Measurements from ENCODE around the gene SCRN1. TPM values are rescaled to one million over a fixed set of nuclear protein-coding genes. Genes with fewer than 3 reads are reported as not detected.
"Not testable (repeated sequence)": the region's sequence is repeated elsewhere in the genome, so short reads cannot be mapped to it uniquely, and the experiment has no call there.

Gene SCRN1
- total and polyA plus RNA-seq, 7 experiments from 2014 or later = 1.6 to 8.7 (median 2.3) TPM

- H3K27ac ChIP-seq (ENCODE audit: low read depth, low read length) = no peak overlapping the region
- no peak overlapping the region for H3K4me3 ChIP-seq (ENCODE audit: low read length)
- peaks cover 0 to 13% (median 5%) of the 10 kb centered on the region in 5 donors for H3K36me3 Mint-ChIP-seq
- POLR2A ChIA-PET = no interaction called here
- H3K4me1 ChIP-seq (ENCODE audit: control insufficient read depth in 2 of 2, insufficient read depth in 2 of 2, low read length in 2 of 2) = no peaks in the 10 kb centered on the region
- H3K4me3 Mint-ChIP-seq = no peak overlapping the region
- no peaks in the 10 kb centered on the region for H3K36me3 ChIP-seq (ENCODE audit: control insufficient read depth in 2 of 3, insufficient read depth in 3 of 3, low read length in 3 of 3)
- peaks cover 0 to 23% (median 20%) of the 10 kb centered on the region in 5 donors for H3K27me3 Mint-ChIP-seq
- DNase-seq = no peak
- H3K4me1 Mint-ChIP-seq = no peaks in the 10 kb centered on the region
- intact Hi-C loops (cut with micrococcal nuclease) = no loop called here
- no peaks in the 10 kb centered on the region for H3K9me3 ChIP-seq (ENCODE audit: control insufficient read depth in 2 of 3, low read length in 3 of 3)
- peaks cover 0 to 21% (median 5%) of the 10 kb centered on the region in 11 donors for H3K9me3 Mint-ChIP-seq
- H3K27ac Mint-ChIP-seq = no peak overlapping the region
- CTCF ChIA-PET = no interaction called here
- H3K27me3 ChIP-seq (ENCODE audit: control insufficient read depth in 2 of 2, insufficient read depth in 2 of 2, low read length in 2 of 2) = no peaks in the 10 kb centered on the region
- ATAC-seq = no peak
Measured at GRCh38 chr7:29893351-29893965, 96.1 kb downstream of the SCRN1 start.

DNA sequence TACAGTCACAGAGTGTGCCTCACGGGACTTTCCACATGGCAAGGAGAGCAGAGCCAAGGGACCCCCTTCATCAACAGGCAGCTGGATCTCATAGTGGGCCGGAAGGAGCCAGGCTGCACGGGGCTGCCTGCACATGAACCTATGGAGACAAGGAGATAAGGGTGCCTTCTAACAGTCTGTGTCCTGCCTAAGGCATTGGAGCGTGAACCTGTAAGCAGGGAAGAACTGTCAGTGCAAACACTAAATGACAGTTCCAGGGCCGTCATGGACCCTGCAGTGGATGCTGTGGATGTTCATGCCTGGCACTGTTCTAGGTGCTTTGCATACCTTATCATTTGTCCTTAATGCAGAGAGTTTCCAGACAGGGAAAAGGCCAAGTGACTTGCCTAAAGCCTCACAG lies 97.4 kb downstream of the SCRN1 start:
- H3K9me3 Mint-ChIP-seq = peaks cover 0 to 11% (median 4%) of the 10 kb centered on the region in 11 donors
- Histone ChIP-seq H3K27ac (ENCODE audit: low read depth, low read length) (no peak overlapping the region), H3K4me3 (ENCODE audit: low read length) (no peak overlapping the region), H3K9me3 (ENCODE audit: control insufficient read depth in 2 of 3, low read length in 3 of 3) (no peaks in the 10 kb centered on the region), H3K36me3 (ENCODE audit: control insufficient read depth in 2 of 3, insufficient read depth in 3 of 3, low read length in 3 of 3) (no peaks in the 10 kb centered on the region), H3K27me3 (ENCODE audit: control insufficient read depth in 2 of 2, insufficient read depth in 2 of 2, low read length in 2 of 2) (no peaks in the 10 kb centered on the region), H3K4me1 (ENCODE audit: control insufficient read depth in 2 of 2, insufficient read depth in 2 of 2, low read length in 2 of 2) (no peaks in the 10 kb centered on the region)
- H3K4me3 Mint-ChIP-seq = no peak overlapping the region
- DNase-seq (no peak), ATAC-seq (no peak)
- H3K27ac Mint-ChIP-seq = no peak overlapping the region
- H3K27me3 Mint-ChIP-seq = peaks cover 0 to 16% (median 12%) of the 10 kb centered on the region in 5 donors
- ChIA-PET CTCF (no interaction called here), POLR2A (no interaction called here)
- no peaks in the 10 kb centered on the region for H3K4me1 Mint-ChIP-seq
- intact Hi-C loops (cut with micrococcal nuclease) = no loop called here
- peaks cover 0 to 4% (median 0%) of the 10 kb centered on the region in 5 donors for H3K36me3 Mint-ChIP-seq

DNA sequence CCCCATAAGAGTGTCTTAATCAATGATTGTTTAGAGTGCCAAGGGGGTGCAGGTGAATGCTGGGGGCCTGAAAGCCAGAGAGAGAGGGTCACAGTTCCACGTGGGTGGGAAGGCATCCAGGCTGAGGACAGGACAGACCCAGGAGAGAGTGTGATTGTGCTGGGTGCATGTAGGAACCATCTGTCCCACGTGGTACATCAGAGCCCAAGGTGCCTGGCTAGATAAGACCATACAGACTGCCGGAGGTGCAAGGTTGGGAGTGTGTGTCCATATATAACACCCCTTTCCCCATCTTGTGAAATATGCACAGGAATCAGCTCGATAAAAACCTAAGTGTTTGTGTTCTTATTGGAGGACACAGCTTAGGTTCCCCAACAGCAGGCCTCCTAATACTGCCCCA lies 97.8 kb downstream of the SCRN1 start:
- no peaks in the 10 kb centered on the region for H3K27me3 ChIP-seq (ENCODE audit: control insufficient read depth in 2 of 2, insufficient read depth in 2 of 2, low read length in 2 of 2)
- ChIA-PET CTCF (no interaction called here), POLR2A (no interaction called here)
- H3K9me3 ChIP-seq (ENCODE audit: control insufficient read depth in 2 of 3, low read length in 3 of 3) = no peaks in the 10 kb centered on the region
- ATAC-seq = no peak
- Mint-ChIP-seq H3K36me3 (peaks cover 0 to under 1% (median 0%) of the 10 kb centered on the region in 5 donors), H3K9me3 (peaks cover 0 to 6% (median 1%) of the 10 kb centered on the region in 11 donors), H3K27ac (no peak overlapping the region), H3K4me3 (no peak overlapping the region), H3K4me1 (no peaks in the 10 kb centered on the region), H3K27me3 (peaks cover 0 to 15% (median 8%) of the 10 kb centered on the region in 5 donors)
- no peak overlapping the region for H3K27ac ChIP-seq (ENCODE audit: low read depth, low read length)
- H3K4me3 ChIP-seq (ENCODE audit: low read length) = no peak overlapping the region
- intact Hi-C loops (cut with micrococcal nuclease) = no loop called here
- H3K36me3 ChIP-seq (ENCODE audit: control insufficient read depth in 2 of 3, insufficient read depth in 3 of 3, low read length in 3 of 3) = no peaks in the 10 kb centered on the region
- DNase-seq = no peak
- no peaks in the 10 kb centered on the region for H3K4me1 ChIP-seq (ENCODE audit: control insufficient read depth in 2 of 2, insufficient read depth in 2 of 2, low read length in 2 of 2)

GRCh38 chr7:29890786-29891185 lies 98.8 kb downstream of the SCRN1 start:
- H3K9me3 ChIP-seq (ENCODE audit: control insufficient read depth in 2 of 3, low read length in 3 of 3); H3K9me3 Mint-ChIP-seq; intact Hi-C loops (cut with micrococcal nuclease); H3K4me1 Mint-ChIP-seq; H3K36me3 Mint-ChIP-seq; H3K4me3 Mint-ChIP-seq; POLR2A ChIA-PET; ATAC-seq; H3K4me3 ChIP-seq (ENCODE audit: low read length); H3K27ac Mint-ChIP-seq; DNase-seq; H3K27me3 ChIP-seq (ENCODE audit: control insufficient read depth in 2 of 2, insufficient read depth in 2 of 2, low read length in 2 of 2); H3K4me1 ChIP-seq (ENCODE audit: control insufficient read depth in 2 of 2, insufficient read depth in 2 of 2, low read length in 2 of 2); H3K27ac ChIP-seq (ENCODE audit: low read depth, low read length); H3K36me3 ChIP-seq (ENCODE audit: control insufficient read depth in 2 of 3, insufficient read depth in 3 of 3, low read length in 3 of 3); CTCF ChIA-PET: not testable (repeated sequence)
- H3K27me3 Mint-ChIP-seq = peaks cover 0 to 15% (median 3%) of the 10 kb centered on the region in 5 donors

DNA sequence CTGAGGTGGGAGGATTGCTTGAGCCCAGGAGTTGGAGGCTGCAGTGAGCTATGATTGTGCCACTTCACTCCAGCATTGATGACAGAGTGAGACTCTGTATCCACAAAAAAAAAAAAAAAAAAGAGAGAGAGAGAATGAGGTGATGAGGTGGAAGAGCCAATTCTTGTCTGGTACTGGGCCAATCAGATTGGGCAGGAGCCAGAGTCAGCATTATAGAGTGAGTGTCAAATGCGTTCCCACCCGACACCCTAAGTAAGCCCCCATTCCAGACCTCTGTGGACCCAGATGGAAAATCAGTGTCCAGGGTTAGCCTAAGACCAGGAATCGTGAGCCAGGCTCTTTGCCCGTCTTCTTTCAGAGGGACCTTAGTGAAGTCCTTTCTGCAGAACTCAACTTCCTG lies 99.3 kb downstream of the SCRN1 start:
- Histone ChIP-seq H3K36me3 (ENCODE audit: control insufficient read depth in 2 of 3, insufficient read depth in 3 of 3, low read length in 3 of 3) (no peaks in the 10 kb centered on the region), H3K4me1 (ENCODE audit: control insufficient read depth in 2 of 2, insufficient read depth in 2 of 2, low read length in 2 of 2) (no peaks in the 10 kb centered on the region), H3K9me3 (ENCODE audit: control insufficient read depth in 2 of 3, low read length in 3 of 3) (no peaks in the 10 kb centered on the region), H3K27ac (ENCODE audit: low read depth, low read length) (no peak overlapping the region), H3K27me3 (ENCODE audit: control insufficient read depth in 2 of 2, insufficient read depth in 2 of 2, low read length in 2 of 2) (no peaks in the 10 kb centered on the region), H3K4me3 (ENCODE audit: low read length) (no peak overlapping the region)
- ATAC-seq (no peak), DNase-seq (no peak)
- Mint-ChIP-seq H3K4me3 (no peak overlapping the region), H3K27me3 (peaks cover 0 to 11% (median 2%) of the 10 kb centered on the region in 5 donors), H3K27ac (no peak overlapping the region), H3K9me3 (no peaks in the 10 kb centered on the region), H3K4me1 (peaks cover 0 to 1% (median 0%) of the 10 kb centered on the region in 7 donors), H3K36me3 (no peaks in the 10 kb centered on the region)
- intact Hi-C loops (cut with micrococcal nuclease) = no loop called here
- CTCF ChIA-PET = no interaction called here
- POLR2A ChIA-PET = no interaction called here

- POLR2A ChIA-PET = no interaction called here
- Mint-ChIP-seq H3K36me3 (no peaks in the 10 kb centered on the region), H3K4me3 (no peak overlapping the region), H3K27me3 (peaks cover 0 to 12% (median 0%) of the 10 kb centered on the region in 5 donors), H3K4me1 (peaks cover 0 to 9% (median 3%) of the 10 kb centered on the region in 7 donors), H3K27ac (no peak overlapping the region), H3K9me3 (no peaks in the 10 kb centered on the region)
- Histone ChIP-seq H3K27ac (ENCODE audit: low read depth, low read length) (no peak overlapping the region), H3K9me3 (ENCODE audit: control insufficient read depth in 2 of 3, low read length in 3 of 3) (no peaks in the 10 kb centered on the region), H3K4me1 (ENCODE audit: control insufficient read depth in 2 of 2, insufficient read depth in 2 of 2, low read length in 2 of 2) (no peaks in the 10 kb centered on the region), H3K4me3 (ENCODE audit: low read length) (no peak overlapping the region), H3K27me3 (ENCODE audit: control insufficient read depth in 2 of 2, insufficient read depth in 2 of 2, low read length in 2 of 2) (no peaks in the 10 kb centered on the region), H3K36me3 (ENCODE audit: control insufficient read depth in 2 of 3, insufficient read depth in 3 of 3, low read length in 3 of 3) (no peaks in the 10 kb centered on the region)
- ATAC-seq (no peak), DNase-seq (no peak)
- intact Hi-C loops (cut with micrococcal nuclease) = no loop called here
- CTCF ChIA-PET = no interaction called here
Measured at GRCh38 chr7:29889288-29889687, 100.3 kb downstream of the SCRN1 start.

GRCh38 chr7:29888006-29888405 lies 101.6 kb downstream of the SCRN1 start:
- no peaks in the 10 kb centered on the region for H3K9me3 ChIP-seq (ENCODE audit: control insufficient read depth in 2 of 3, low read length in 3 of 3)
- ATAC-seq = no peak
- H3K36me3 Mint-ChIP-seq = no peaks in the 10 kb centered on the region
- no peaks in the 10 kb centered on the region for H3K36me3 ChIP-seq (ENCODE audit: control insufficient read depth in 2 of 3, insufficient read depth in 3 of 3, low read length in 3 of 3)
- no peak overlapping the region for H3K4me3 ChIP-seq (ENCODE audit: low read length)
- intact Hi-C loops (cut with micrococcal nuclease) = no loop called here
- H3K9me3 Mint-ChIP-seq = no peaks in the 10 kb centered on the region
- CTCF ChIA-PET = no interaction called here
- peaks cover 0 to 17% (median 5%) of the 10 kb centered on the region in 5 donors for H3K27me3 Mint-ChIP-seq
- no peak overlapping the region for H3K4me3 Mint-ChIP-seq
- H3K27me3 ChIP-seq (ENCODE audit: control insufficient read depth in 2 of 2, insufficient read depth in 2 of 2, low read length in 2 of 2) = no peaks in the 10 kb centered on the region
- no peak overlapping the region for H3K27ac Mint-ChIP-seq
- POLR2A ChIA-PET = no interaction called here
- no peak for DNase-seq
- H3K27ac ChIP-seq (ENCODE audit: low read depth, low read length) = no peak overlapping the region
- H3K4me1 Mint-ChIP-seq = peaks cover 0 to 14% (median 9%) of the 10 kb centered on the region in 7 donors
- H3K4me1 ChIP-seq (ENCODE audit: control insufficient read depth in 2 of 2, insufficient read depth in 2 of 2, low read length in 2 of 2) = peaks cover 0 to 6% of the 10 kb centered on the region in 2 donors
